ENCODE measurements around the gene ZNF416. TPM values are rescaled to one million over a fixed set of nuclear protein-coding genes. Genes with fewer than 3 reads are reported as not detected.

ZNF416 gene
- total and polyA plus RNA-seq, 10 donors: 2.1 to 9.3 (median 5.1) TPM

DNA sequence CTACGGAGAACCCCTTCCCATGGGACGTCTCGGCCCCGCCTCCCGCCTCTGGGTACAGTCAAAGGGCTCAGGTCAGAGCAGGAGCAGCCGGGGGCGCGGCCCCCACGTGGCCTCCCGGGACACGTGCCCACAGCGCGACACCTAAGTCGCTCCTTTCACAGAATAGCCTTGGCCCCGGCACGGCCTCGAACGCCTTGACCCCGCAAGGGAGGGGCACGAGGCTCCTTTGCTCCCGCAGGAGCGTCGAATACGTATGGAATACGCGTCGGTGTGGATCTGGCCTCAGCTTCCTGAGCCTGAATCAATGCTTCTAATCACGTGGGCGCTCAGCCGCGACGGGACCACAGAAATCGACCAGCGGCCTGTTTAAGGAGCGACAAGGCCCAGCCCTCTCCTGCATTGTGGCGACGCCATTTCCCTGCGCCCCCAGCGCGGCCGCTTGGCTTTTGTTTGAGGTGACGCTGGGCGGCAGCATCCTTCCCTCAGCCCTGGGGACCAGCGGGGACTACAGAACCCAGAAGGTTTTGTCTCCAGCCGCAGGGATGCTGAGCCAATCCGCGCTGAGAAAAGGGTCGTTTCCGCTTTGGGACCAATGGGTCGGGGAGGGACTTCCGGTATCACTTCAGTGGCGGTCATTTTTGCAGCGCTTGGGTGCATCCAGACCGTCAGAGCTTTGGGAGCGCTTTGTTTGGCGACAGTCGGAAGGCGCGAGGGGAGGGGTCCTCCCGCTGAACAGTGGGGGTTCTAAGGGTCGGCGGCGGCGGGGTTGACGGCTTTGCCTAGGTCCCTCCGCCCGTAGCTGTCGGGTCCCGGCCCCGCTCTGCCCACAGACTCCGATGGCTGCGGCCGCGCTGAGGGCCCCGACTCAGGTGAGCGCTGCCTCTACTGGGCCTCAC lies 5.1 kb upstream of the ZNF416 start, which contains the start of gene ZIK1:
TSS of gene ZIK1 (plus strand) at position 625 of the 896 bp plus-strand sequence. CDS start at position 837, 212 bp downstream.
- H3K27ac ChIP-seq: peak within 1 kb of the TSS; percentile 51 to 83 (median 74)
- peaks cover 5 to 80% (median 51%) of the 10 kb centered on the region in 8 donors for H3K9me3 ChIP-seq
- TF ChIP-seq, protein P1, sequence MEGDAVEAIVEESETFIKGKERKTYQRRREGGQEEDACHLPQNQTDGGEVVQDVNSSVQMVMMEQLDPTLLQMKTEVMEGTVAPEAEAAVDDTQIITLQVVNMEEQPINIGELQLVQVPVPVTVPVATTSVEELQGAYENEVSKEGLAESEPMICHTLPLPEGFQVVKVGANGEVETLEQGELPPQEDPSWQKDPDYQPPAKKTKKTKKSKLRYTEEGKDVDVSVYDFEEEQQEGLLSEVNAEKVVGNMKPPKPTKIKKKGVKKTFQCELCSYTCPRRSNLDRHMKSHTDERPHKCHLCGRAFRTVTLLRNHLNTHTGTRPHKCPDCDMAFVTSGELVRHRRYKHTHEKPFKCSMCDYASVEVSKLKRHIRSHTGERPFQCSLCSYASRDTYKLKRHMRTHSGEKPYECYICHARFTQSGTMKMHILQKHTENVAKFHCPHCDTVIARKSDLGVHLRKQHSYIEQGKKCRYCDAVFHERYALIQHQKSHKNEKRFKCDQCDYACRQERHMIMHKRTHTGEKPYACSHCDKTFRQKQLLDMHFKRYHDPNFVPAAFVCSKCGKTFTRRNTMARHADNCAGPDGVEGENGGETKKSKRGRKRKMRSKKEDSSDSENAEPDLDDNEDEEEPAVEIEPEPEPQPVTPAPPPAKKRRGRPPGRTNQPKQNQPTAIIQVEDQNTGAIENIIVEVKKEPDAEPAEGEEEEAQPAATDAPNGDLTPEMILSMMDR (IDR thresholded peaks at IDR 0.05 in 8 of 11, conservative IDR thresholded peaks at IDR 0.05 in 3 of 11): peak in 5 of 11 experiments; percentile 24 to 39 (median 28)
- TF ChIP-seq POLR2A (IDR thresholded peaks at IDR 0.05) (peak in 1 of 3 donors; percentile 37), POLR2AphosphoS5 (IDR thresholded peaks at IDR 0.05) (peak; percentile 87 to 90 (median 88))
- intact Hi-C loops (cut with DNase I; ENCODE audit: low total_unique reads): no loop called here
- DNase-seq: peak; percentile 96
- H3K36me3 ChIP-seq: peaks cover 3 to 45% (median 34%) of the 10 kb centered on the region in 6 donors
- 2 to 11% (median 4%) methylated on average over 24 to 76 of the region's 76 CpGs for WGBS, 5 donors
- H3K4me1 ChIP-seq: peaks cover 10 to 34% (median 19%) of the 10 kb centered on the region in 6 donors
- H3K4me3 ChIP-seq: peak within 1 kb of the TSS; percentile 53 to 83 (median 76)
- no peaks in the 10 kb centered on the region for H3K27me3 ChIP-seq (replicated peaks in 1 of 7)

DNA sequence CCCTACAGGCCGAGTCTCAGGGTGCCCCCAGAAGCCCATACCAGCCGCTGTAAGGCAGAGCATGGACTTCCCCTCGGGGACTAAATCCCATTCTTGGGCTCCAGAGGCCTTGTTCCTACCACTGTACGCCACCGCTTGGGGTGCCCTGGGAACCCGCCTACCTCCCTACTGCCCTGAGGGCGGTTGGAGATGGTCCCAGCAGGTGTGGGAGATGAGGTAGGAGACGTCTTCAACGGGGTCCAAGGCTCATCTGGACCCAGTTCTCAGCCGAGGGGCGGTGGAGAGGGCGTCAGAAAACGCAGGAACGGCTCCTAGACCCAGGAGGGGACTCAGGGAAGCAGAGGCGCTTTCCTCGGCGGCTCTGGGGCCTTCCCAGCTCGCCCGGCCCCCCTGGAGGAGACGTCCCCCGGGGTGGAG lies 4.4 kb upstream of the ZNF416 start:
- intact Hi-C loops (cut with DNase I; ENCODE audit: low total_unique reads): no loop called here
- DNase-seq: no peak
- H3K4me1 ChIP-seq: peaks cover 10 to 38% (median 22%) of the 10 kb centered on the region in 6 donors
- no peak for TF ChIP-seq POLR2A (IDR thresholded peaks at IDR 0.05)
- TF ChIP-seq, protein P1 (IDR thresholded peaks at IDR 0.05 in 8 of 11, conservative IDR thresholded peaks at IDR 0.05 in 3 of 11): no peak
- no peak for TF ChIP-seq POLR2AphosphoS5 (IDR thresholded peaks at IDR 0.05)
- peak overlapping the region; percentile 53 to 83 (median 76) for H3K4me3 ChIP-seq
- 43 to 56% (median 48%) methylated on average over 12 to 21 of the region's 21 CpGs for WGBS, 5 donors
- peak overlapping the region in 6 of 8 donors; percentile 51 to 83 (median 74) for H3K27ac ChIP-seq
- H3K9me3 ChIP-seq: peaks cover 3 to 74% (median 45%) of the 10 kb centered on the region in 8 donors
- H3K27me3 ChIP-seq (replicated peaks in 1 of 7): no peaks in the 10 kb centered on the region
- peaks cover 0 to 38% (median 27%) of the 10 kb centered on the region in 6 donors for H3K36me3 ChIP-seq

DNA sequence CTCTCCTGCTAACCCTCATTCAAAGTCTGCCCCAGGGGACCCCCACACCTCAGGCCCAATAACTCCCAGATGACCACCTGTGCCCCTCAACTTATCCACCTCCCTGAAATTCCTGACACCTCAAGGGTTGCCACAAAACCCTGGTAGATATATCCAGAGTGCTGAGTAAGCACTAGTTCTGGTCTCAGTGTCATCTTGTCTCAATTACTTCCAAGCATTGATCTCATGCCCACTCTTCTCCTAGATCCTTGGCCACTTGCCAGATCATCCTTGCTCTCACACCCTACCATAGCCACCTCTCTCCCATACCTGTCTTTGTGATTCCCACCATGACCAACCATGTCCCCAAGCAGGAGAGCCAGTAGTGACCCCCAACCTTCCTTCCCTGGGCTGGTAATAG lies 2.0 kb downstream of the ZNF416 start:
- no peak for DNase-seq
- Histone ChIP-seq H3K36me3 (peaks cover 33 to 62% (median 53%) of the 10 kb centered on the region in 6 donors), H3K27ac (no peak overlapping the region), H3K9me3 (peaks cover 32 to 82% (median 64%) of the 10 kb centered on the region in 8 donors), H3K27me3 (replicated peaks in 1 of 7) (no peaks in the 10 kb centered on the region), H3K4me3 (peak overlapping the region in 1 of 8 donors; percentile 12), H3K4me1 (peaks cover 4 to 21% (median 15%) of the 10 kb centered on the region in 6 donors)
- TF ChIP-seq POLR2AphosphoS5 (IDR thresholded peaks at IDR 0.05): no peak
- no peak for TF ChIP-seq POLR2A (IDR thresholded peaks at IDR 0.05)
- TF ChIP-seq, protein P1 (IDR thresholded peaks at IDR 0.05 in 8 of 11, conservative IDR thresholded peaks at IDR 0.05 in 3 of 11): no peak
- intact Hi-C loops (cut with DNase I; ENCODE audit: low total_unique reads): no loop called here
